ENCODE measurements around the gene KRT17. TPM values are rescaled to one million over a fixed set of nuclear protein-coding genes. Genes with fewer than 3 reads are reported as not detected.

Gene KRT17
- 1.1 TPM for polyA plus RNA-seq (ENCODE audit: insufficient read length)
- long read RNA-seq, donor 1, partial matches to known transcripts, result 0 of 1 reads
- long read RNA-seq, donor 1, other reads (novel, unspliced or antisense), result 0 of 1 reads
- long read RNA-seq, donor 2, partial matches to known transcripts, result 0 of 1 reads
- long read RNA-seq, donor 2, other reads (novel, unspliced or antisense), result 0 of 1 reads
- long read RNA-seq, donor 3, result 0 reads
- long read RNA-seq, donor 4, result 0 reads
- long read RNA-seq, donor 5, partial matches to known transcripts, result 0 of 3 reads
- long read RNA-seq, donor 5, other reads (novel, unspliced or antisense), result 0 of 3 reads
- long read RNA-seq, donor 6, result 0 reads
- long read RNA-seq, donor 7, partial matches to known transcripts, result 0 of 1 reads
- long read RNA-seq, donor 7, other reads (novel, unspliced or antisense), result 0 of 1 reads
- long read RNA-seq, donor 8, result 0 reads

DNA sequence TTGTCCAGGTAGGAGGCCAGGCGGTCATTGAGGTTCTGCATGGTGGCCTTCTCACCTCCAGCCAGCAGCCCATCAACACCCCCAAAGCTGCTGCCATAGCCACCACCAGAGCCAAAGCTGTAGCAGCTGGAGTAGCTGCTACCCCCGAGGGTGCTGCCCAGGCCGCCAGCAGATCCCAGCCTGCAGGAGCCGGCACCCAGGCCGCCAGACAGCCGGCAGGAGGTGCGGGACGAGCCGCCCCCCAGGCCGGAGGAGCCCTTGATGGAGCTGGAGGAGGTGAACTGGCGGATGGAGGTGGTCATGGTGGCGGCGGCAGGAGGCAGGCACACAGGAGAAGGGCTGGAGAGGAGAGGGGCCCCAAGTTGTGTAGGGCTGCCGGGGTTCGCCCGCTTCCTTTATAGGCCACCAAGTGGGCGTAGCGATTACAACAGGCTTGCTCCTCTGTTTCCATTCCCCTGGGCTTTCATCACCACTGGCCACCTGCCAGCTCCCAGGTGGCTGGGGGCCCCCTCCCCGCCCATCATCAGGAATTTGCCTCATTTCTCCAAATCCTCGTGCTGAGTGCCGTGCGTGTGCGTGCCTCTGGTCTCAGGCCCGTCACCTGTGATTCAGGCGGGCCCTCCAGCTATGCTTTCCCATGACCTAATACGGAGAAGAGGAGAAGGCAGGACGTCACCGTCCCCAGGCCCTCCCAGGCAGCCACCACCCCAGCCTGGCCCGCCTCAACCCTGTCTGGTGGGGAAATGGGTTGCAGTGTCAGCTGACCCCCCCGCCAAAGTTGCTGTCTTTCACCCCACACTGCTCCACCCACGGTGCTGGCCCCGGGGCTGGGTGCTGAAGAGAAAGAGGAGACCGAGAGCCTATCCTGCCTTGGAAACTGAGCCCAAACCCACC, at the start of gene KRT17:
Gene KRT17, minus strand, starts transcription at position 368 of the 894 bp plus-strand sequence. Its CDS starts 66 bp downstream, at position 302.
- no peak for DNase-seq

DNA sequence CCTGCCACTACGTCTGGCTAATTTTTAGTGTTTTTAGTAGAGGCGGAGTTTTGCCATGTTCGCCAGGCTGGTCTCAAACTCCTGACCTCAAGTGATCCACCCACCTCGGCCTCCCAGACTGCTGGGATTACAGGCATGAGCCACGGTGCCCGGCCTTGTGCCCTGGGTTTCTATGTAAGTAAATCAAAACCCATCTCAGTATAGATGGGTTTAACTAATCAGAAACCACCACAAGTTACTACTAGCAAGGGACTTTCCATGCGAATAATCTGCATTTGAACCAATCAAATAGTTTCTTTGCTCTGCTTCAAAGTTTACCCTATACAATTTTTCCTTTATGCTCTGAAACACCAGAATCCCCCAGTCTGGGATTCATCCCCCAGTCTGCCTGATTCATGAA, 47.8 kb upstream of the KRT17 start:
- DNase-seq, result no peak

DNA sequence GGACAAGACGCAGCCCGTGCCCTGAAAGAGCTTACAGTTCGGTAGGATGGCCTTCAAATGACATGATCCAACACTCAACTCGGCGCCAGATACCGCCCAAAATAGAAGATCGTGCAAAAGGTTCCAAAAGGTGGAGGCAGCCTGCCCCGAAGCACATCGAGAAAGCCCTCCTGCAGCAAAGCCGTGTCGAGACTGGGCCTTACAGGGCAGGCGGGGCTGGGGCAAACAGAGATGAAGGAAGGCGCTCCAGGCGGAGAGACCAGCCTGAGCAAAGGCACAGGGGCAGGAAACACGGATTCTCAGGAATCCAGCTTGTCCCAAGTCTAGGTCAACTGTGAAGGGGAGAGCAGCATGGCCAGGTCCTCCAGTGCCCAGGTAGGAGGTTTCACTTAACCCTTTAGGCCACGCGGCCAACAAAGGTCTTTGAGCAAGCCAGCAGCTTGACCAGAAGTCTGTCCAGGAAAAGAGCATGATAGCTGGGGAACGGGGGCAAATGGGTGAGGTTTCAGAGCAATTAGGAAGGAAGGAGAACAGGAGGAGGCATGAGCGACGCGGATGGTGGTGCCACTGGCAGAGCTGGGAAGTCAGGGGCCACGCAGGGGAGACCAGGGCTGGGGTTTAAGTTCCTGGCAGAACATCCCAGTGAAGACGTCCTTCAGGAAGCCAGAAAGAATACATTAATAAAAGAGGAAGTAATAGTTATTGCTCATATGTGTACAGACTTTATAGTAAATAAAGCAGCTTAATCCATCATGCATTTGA, 43.1 kb upstream of the KRT17 start:
- DNase-seq, result no peak

DNA sequence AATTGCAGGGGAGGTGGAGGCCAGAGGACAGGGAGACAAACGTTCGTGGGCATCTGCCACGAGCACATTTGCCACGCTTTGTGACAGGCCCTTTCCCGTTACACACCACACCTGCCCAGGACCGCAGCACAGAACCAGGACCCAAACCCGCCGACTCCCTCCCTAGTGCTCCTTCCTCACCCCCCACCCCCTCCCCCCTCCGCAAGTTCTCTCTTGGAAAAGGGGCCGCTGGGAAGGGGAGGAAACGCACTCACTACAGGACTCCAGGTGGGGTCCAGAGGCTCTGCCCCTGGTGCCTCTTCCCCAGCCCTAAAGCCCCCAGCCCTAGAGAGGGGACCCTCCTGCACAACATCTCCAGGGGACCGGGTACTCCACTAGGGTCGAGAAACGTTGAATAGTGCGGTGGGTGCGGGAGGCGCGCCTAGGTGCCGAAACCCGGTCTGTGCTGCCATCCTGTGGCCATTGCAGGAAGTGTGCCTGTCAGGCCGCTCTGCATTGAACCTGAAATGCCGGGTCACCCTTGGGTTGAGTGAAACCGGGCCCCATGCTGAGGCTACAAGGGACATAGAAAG, 42.4 kb upstream of the KRT17 start:
- DNase-seq, result no peak

DNA sequence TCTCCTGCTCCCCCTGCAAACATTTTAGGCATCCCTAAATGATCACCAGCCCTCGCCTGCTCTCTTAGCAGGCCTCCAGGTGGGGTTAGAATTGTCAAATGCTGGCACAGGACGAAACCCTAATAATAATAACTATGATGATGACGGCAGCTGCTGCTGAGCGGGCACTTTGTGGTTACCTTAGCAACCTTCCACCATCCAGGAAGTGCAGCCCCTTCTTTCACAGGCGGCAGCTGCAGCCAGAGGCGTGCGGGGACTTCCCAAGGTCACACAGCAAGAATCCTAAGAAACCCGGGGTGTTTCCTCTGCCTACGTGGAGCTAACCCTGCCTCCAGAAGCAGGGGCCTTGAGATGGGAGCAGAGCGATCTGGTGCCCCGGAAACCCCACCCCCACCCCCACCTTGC, 41.9 kb upstream of the KRT17 start:
- DNase-seq, result no peak

DNA sequence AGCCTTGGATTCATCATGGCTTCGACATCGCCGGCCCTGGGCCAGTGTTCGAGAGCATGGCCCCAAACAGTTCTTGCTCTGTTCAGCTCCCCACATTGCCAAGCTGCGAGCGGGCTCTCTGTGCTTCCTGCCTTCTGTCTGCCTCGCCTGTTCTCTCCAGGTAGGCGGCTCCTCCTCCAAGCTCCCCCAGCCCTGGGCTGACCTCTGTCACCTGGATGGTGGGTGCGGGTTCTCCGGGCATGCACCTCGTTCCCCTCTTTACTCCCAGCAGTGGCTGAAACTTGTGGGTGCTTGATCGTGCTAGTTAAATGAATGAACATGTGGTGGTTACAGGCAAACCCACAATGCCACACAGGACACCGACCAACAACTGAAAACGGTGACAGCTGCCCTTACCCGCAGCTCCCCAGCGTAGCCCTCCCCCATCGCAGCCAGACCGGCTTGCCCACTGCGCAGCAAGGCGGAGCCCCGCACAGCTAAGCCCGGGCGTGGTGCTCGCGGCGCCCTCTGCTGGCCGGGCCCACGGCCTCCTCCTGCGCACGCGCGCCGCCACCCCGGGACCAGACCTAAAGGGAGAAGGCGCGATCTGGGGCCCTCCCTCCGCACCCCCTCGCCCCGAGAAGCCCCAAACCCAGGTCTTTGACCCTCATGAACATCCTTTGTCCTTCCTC, 41.3 kb upstream of the KRT17 start:
- DNase-seq, result peak; percentile 84

DNA sequence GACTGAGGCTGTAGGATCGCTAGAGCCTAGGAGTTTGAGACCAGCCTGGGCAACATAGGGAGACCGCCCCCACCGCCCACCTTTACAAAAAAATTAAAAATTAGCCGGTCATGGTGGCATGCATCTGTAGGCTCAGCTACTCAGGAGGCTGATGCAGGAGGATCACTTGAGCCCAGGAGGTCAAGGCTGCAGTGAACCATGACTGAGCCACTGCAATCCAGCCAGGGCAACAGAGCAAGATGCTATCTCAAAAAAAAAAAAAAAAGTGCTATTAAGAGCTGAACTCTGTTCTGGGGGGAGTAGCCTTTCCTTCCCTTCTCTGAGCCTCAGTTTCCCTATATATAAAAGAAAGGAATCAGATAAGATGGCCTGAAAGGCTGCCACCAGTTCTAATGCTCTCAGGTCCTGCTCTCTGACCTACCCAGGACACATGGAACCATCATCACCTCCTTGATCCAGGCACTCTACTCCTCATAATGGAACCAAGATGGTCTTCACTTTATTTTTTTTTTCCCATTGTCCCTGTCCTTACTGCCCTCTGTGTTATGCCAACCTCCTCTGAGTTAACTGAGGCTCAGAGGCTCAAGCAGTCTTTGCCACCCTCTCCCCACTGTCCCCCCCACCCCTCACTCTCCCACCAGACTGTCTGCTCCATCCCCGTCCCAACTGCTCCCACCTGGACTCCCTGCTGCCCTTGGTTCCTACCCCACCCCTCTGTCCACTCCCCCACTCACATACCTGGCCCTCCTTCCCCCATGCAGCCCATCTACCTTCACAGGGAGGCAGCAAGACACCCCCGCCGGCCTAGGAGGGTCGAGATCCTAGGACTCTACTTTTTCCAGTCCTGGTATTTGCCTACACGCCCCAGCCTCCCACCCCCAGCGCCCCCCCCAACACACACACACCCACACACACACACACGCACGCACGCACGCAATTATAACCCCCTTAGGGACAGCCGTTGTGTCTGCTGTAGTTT, 40.5 kb upstream of the KRT17 start:
- no peak for DNase-seq

DNA sequence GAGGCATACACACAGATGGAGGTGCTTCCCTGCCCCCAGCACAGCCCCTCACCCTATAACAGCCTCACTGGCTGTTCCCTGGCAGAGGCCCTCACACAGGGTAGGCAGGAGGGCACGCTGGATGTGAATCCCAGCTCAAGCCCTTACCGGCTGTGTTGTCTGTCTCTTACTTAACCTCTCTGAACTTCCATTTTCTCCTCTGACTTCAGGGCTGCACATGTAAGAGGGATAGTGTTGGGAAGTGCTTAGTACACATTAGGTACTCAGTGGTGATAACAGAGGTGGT, 39.7 kb upstream of the KRT17 start:
- DNase-seq, result no peak

DNA sequence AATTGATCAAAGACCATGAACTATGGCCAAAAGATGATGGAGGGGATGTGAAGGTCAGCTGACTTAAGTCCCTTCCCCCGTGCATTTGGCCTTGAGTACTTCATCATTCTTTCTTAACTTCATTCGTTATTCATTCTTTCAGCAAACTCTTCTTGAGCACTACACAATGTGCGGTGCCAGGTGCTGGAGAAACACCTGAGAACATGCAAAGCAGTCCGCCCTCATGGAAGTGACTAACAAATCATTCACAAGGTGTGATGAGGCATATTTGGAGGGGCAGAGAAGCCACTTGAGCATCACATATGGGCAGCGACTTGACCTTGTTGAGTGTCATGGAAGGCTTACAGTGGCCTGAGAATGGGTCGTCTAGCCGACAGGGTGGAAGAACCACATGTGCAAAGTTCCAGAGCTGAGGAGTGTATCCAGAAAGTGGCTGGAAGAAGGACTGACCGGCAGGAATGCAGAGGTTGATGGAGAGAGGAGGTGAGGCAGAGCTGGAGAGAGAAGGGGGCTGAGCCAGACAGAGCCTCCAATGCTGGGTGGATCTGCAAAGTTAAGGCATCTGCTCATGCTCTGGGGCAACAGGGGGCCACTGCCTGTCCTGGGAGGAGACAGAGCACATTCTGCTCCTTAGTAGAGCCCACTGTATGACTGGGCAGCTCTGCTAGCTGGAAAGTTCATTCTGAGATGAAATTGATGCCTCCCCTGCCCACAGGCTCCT, 39.2 kb upstream of the KRT17 start:
- no peak for DNase-seq

DNA sequence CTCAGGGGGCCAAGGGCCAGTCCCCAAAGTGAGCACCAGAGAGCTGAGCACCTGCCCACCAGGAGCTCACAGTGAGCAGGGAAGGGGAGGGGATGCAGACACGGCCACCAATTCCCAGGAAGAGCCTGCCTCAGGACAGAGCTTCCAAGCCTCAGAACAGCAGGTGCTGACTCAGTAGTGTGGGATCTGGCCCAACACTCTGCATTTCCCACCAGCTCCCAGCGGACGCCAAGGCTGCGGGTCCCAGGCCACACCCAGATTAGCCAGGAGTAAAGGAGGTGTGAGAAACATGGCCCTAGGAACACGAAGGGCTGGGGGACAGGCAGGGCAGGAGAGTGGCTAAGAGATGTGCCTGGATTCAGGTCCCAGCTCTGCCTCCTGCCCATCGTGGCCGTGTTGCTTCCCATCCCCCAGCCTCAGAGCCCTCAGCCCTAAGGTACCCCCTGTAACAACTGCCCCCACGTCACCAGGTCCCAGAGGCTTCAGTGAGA, 35.9 kb upstream of the KRT17 start:
- no peak for DNase-seq

DNA sequence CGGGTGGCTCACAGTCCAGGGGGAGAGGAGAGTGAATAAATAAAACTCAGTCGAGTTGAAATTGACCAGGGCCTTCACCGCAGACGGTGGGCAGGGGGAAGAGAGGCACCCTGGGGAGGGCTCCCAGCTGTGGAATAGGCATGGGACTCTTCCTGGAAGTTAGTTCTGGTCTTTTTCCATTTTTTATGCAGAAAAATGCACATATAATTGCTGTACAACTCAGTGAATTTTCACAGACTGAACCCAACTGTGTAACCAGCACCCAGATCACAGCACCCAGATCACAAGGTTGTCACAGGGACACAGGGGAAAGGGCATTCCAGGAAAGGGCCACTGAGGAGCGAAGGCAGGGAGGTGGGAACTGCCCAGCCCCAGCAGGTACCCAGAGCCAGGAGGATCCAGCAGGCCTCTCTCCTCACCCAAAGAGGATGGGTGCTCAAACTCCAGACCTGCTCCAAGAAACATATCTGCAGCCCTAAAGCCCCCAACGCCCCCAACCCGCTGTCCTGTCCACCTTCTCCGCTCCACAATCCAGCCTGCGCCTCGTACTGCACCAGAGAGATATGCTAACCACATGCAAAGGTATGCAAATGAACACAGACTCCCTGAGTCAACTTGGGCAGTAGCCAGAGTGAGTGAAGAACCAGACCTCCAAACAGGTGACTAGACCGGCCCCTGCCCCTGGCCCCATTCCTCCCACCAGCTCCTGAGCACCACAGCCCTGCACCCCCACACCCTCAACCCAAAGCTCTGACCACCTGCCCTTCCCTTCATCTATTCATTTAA, 35.2 kb upstream of the KRT17 start:
- no peak for DNase-seq

DNA sequence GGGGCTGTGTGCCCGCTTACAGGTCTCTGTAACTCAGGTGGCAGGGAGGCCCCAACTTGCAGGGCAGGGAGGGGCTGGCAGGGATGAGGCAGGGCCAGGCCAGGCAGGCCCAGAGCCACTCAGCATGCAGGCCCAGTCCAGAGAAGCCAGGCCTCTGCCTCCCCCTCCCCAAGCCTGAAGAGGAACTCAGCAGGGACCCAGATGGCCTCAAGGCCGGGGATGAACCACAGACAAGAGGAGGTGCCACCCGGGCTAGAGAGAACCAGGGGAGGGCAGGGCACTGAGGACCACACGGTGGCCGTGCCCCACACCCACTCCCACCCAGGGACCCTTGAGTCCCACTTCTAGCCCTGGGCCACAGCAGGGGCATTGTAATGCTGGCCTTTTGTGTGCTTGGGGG, 34.5 kb upstream of the KRT17 start:
- no peak for DNase-seq

DNA sequence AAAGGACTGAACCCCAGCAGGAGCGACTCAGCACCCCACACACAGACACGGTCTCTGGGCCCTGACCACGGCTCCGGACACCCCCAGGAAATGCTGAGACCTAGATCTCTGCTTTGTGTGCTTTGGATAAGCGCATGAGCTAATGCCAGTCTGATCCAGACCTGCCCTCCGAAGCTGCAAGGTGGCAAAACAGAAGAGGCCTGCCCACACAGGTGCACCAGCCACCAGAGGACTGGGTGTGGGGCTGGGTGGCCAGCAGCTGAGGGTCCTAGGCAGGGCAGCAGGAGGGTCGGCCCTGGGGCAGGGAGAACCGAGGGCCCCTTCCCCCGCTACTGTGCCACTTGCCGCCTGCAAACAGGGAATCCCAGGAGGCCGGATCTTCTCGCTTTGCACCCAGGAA, 33.6 kb upstream of the KRT17 start:
- no peak for DNase-seq

DNA sequence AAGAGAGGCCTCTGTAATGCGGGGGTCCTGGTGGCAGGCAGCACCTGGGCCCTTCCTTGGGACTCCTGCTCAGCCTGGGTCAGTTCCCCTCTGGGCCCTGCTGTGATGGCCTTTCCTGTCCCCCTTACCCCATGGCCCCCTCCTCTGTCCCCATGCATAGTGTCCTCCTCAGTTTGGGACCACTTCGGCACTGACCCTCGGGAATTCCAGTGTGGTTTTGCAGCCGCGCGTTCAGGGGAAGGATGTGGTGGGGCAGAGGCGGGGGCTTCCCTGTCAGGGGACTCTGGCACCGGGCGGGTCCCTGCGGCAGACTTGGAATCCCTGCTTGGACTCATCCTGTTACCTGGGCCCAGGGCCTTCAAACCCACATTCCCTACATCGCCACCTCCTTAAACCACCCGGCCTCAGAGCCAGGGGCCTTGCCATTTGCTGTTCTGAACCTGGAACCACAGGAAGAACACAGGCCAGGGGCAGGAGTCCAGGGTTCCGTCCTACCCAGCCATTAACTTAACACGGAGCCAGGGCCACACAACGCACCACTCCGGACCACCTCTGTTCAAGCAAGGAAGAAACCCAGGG, 32.9 kb upstream of the KRT17 start:
- DNase-seq, result no peak

DNA sequence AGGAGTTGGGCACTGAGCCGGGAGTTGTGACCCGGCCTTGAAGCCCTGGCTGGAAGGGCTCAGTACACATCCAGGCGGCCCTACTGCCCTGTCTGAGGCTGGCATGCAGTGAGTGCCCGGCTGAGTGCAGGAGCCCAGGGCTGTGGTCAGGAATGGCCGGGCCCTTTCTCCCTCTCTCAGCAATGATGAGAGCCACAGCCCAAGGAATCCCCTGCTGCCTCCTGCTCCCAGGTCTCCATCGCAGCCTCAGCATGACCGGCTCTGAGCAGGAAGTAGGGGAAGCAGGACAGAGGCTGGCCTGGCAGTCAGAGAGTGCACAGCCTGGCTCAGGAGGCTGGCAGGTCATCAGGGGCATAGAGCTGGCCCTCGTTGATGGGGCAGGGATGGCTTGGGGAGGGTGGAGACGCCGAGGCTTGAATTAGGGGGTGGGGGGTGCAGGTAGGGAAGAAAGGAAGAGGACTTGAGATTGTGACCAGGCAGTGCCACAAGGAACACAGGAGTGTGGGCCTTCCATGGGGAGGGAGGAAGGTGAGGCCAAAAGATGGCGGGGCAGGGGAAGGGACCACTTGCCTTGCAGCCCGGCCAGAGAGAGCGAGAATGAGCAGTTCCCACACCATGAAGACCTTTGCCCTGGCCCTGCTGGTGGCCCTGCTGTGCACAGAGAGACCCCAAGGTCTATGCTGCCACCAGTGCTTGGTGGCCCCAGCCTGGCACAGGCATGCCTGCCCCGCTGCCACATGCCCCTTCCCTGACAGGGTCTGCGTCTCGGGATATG, 32.1 kb upstream of the KRT17 start:
- DNase-seq, result no peak

DNA sequence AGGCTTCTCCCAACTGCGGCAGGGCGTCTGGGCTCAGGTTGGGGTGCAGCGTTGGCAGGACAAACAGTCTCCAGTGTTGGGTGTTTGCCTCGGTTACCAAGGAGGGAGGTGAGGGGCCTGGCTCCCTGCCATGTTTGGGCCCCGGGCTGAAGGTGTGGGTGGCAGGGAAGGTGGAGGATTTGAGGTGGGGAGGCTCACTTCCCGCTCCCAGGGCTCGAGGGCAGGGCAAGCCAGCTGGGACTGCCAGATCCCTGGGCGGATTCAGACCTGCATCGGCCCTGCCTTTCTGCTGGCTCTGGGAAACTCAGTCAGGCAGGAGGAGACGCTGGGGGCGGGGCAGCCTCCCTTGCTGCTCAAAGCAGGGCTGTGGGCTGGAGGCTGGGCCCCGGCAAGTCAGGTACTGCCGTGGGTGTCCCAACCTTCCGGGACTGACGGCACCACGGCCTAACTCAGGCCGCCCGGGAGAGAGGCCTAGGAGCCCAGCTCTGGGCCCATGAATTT, 31.3 kb upstream of the KRT17 start:
- no peak for DNase-seq
